A549 (cell line): ENCODE results near the gene UTF1.

Experiments used
- BHLHE40 ChIP-seq: IDR thresholded peaks from 2 replicates; pipeline ENCODE4 v1.6.1; 2012; ENCODE audit warnings: low read depth, low read length, inconsistent platforms
- CEBPB ChIP-seq, 2 experiments: fragments of >200 bp in 1 of 2; sonication (Bioruptor Twin) in 1 of 2; formaldehyde crosslinking in 1 of 2; IDR thresholded peaks; 2 replicates each; pipeline ENCODE4 v1.6.1; 2012 to 2016
- EP300 ChIP-seq, 2 experiments: fragments of >200 bp; sonication (Bioruptor Twin); formaldehyde crosslinking; IDR thresholded peaks; 2 replicates in 1 of 2; 3 replicates in 1 of 2; pipeline ENCODE4 v1.6.1; 2016 to 2017
- POLR2A ChIP-seq: IDR thresholded peaks from 2 replicates; pipeline ENCODE4 v1.6.1; 2012; ENCODE audit warnings: mild to moderate bottlenecking, low read length
- TF ChIP-seq, protein P1 (sequence below): fragments of >200 bp; sonication (Bioruptor Twin); formaldehyde crosslinking; IDR thresholded peaks from 3 replicates; pipeline ENCODE4 v1.5.1; 2016
- TF ChIP-seq, protein P2 (sequence below): fragments of 200-600 bp; sonication (generic); IDR thresholded peaks from 2 replicates; pipeline ENCODE4 v1.6.1; 2016; ENCODE audit warnings: antibody characterized with exemption, mild to moderate bottlenecking, moderate library complexity

DNA sequence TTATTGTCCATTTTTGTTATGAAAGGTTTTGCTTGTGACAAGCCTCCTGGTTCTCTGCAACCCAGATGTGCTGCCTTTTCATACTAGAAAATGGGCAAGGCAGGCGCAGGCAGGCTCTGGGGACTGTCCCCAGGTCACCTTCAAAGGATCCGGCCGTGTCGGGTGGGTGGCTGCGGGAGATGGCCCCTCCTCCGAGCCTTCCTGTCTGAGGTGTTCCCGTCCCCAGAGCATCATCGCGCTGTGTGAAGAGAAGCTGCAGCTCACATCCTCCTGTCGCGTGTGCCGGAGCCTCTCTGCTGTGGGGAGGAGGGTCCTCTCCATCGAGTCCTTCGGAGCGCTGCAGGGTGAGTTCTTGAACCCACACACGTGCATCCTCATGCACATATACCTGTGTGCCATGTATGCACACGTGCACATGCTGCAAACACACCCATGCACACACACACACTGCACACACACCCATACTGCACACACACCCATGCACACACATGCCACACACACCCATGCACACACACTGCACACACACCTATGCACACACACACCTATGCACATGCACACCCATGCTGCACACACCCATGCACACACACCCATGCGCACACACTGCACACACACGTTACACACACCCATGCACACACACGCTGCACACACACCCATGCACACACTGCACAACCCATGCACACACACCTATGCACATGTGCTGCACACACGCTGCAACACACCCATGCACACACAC is 46.2 kb upstream of the UTF1 start:
- TF ChIP-seq EP300 (IDR thresholded peaks at IDR 0.05), result no peak
- TF ChIP-seq, protein P1, sequence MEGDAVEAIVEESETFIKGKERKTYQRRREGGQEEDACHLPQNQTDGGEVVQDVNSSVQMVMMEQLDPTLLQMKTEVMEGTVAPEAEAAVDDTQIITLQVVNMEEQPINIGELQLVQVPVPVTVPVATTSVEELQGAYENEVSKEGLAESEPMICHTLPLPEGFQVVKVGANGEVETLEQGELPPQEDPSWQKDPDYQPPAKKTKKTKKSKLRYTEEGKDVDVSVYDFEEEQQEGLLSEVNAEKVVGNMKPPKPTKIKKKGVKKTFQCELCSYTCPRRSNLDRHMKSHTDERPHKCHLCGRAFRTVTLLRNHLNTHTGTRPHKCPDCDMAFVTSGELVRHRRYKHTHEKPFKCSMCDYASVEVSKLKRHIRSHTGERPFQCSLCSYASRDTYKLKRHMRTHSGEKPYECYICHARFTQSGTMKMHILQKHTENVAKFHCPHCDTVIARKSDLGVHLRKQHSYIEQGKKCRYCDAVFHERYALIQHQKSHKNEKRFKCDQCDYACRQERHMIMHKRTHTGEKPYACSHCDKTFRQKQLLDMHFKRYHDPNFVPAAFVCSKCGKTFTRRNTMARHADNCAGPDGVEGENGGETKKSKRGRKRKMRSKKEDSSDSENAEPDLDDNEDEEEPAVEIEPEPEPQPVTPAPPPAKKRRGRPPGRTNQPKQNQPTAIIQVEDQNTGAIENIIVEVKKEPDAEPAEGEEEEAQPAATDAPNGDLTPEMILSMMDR, result no peak
- TF ChIP-seq, protein P2, sequence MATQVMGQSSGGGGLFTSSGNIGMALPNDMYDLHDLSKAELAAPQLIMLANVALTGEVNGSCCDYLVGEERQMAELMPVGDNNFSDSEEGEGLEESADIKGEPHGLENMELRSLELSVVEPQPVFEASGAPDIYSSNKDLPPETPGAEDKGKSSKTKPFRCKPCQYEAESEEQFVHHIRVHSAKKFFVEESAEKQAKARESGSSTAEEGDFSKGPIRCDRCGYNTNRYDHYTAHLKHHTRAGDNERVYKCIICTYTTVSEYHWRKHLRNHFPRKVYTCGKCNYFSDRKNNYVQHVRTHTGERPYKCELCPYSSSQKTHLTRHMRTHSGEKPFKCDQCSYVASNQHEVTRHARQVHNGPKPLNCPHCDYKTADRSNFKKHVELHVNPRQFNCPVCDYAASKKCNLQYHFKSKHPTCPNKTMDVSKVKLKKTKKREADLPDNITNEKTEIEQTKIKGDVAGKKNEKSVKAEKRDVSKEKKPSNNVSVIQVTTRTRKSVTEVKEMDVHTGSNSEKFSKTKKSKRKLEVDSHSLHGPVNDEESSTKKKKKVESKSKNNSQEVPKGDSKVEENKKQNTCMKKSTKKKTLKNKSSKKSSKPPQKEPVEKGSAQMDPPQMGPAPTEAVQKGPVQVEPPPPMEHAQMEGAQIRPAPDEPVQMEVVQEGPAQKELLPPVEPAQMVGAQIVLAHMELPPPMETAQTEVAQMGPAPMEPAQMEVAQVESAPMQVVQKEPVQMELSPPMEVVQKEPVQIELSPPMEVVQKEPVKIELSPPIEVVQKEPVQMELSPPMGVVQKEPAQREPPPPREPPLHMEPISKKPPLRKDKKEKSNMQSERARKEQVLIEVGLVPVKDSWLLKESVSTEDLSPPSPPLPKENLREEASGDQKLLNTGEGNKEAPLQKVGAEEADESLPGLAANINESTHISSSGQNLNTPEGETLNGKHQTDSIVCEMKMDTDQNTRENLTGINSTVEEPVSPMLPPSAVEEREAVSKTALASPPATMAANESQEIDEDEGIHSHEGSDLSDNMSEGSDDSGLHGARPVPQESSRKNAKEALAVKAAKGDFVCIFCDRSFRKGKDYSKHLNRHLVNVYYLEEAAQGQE, result no peak
- no peak; the same call in 1 of the 2 replicates for TF ChIP-seq POLR2A
- no peak for TF ChIP-seq BHLHE40
- TF ChIP-seq CEBPB (IDR thresholded peaks at IDR 0.05), result no peak
